Adipocyte (in vitro differentiated cells): ENCODE data around the gene PXMP2.
A peak's percentile ranks its signal among the peaks of the same experiment; 100 is the strongest.

Source experiments
- DNase-seq: peaks from one replicate; pipeline ENCODE4 v3.0.0-alpha.2; 2015; ENCODE audit warnings: low read depth
- H3K27me3 ChIP-seq: replicated peaks from 2 replicates; pipeline ENCODE4 v1.7.0; 2013; ENCODE audit warnings: mild to moderate bottlenecking, low read length, moderate library complexity; ENCODE audit not compliant: control insufficient read depth, insufficient read depth
- H3K36me3 ChIP-seq: 2 replicates; pipeline ENCODE4 v1.7.0; 2013; ENCODE audit warnings: low read length, mild to moderate bottlenecking, moderate library complexity; ENCODE audit not compliant: control insufficient read depth, insufficient read depth, severe bottlenecking
- H3K4me1 ChIP-seq: 2 replicates; pipeline ENCODE4 v1.7.0; 2013; ENCODE audit warnings: mild to moderate bottlenecking, low read length, moderate library complexity; ENCODE audit not compliant: control insufficient read depth, insufficient read depth
- H3K4me3 ChIP-seq: 2 replicates; pipeline ENCODE4 v1.7.0; 2013; ENCODE audit warnings: mild to moderate bottlenecking, low read length, moderate library complexity
- H3K9ac ChIP-seq: 2 replicates; pipeline ENCODE4 v1.7.0; 2013; ENCODE audit warnings: mild to moderate bottlenecking, low read length, moderate library complexity
- H3K9me3 ChIP-seq: 2 replicates; pipeline ENCODE4 v1.7.0; 2013; ENCODE audit warnings: mild to moderate bottlenecking, low read length, moderate library complexity; ENCODE audit not compliant: control insufficient read depth

The PXMP2 gene

GRCh38 chr12:132718644-132719043 is 31.3 kb downstream of the PXMP2 start:
- Histone ChIP-seq H3K4me3 (no peak overlapping the region), H3K9ac (no peak overlapping the region), H3K4me1 (no peaks in the 10 kb centered on the region), H3K9me3 (no peaks in the 10 kb centered on the region), H3K27me3 (no peaks in the 10 kb centered on the region), H3K36me3 (peaks cover 61% of the 10 kb centered on the region)
- DNase-seq: no peak

GRCh38 chr12:132719141-132719953 is 32.0 kb downstream of the PXMP2 start:
- peaks cover 68% of the 10 kb centered on the region for H3K36me3 ChIP-seq
- H3K9me3 ChIP-seq: no peaks in the 10 kb centered on the region
- DNase-seq: no peak
- no peak overlapping the region for H3K9ac ChIP-seq
- no peak overlapping the region for H3K4me3 ChIP-seq
- no peaks in the 10 kb centered on the region for H3K4me1 ChIP-seq
- no peaks in the 10 kb centered on the region for H3K27me3 ChIP-seq

GRCh38 chr12:132719954-132720324 is 32.6 kb downstream of the PXMP2 start:
- Histone ChIP-seq H3K4me1 (no peaks in the 10 kb centered on the region), H3K9ac (no peak overlapping the region), H3K9me3 (no peaks in the 10 kb centered on the region), H3K36me3 (peaks cover 68% of the 10 kb centered on the region), H3K4me3 (no peak overlapping the region), H3K27me3 (no peaks in the 10 kb centered on the region)
- no peak for DNase-seq

DNA sequence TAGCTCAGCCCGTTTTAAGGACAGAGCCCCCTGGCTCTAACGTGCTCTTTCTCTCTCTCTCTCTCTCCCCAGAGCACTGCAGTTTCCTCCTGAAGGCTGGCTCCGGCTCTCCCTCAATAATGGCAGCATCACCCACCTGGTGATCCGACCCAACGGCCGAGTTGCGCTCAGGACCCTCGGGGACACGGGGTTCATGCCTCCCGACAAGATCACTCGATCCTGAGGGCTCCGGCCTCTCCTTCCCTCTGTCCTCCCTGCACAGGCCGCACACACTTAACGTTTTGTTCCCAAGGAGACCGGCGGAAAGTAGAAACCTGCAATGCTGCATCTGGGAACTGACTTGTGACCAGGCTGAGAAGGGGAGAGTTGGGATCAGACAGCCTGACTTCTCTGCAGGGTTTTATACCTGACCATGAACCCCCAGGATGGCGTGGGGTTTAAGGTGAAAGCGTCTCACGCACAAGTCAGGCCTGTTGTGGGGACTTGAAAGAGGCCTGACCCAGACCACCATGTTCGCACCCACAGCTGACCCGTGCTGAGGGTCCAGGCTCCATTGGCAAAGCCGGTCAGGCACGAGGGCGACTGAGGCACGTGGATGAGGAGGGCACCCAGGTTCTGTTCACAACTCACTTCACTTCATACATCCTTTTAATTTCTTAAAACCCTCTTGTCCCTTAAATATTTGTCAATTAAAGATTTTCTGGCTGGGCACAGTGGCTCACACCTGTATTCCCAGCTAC is 33.4 kb downstream of the PXMP2 start:
- no peak overlapping the region for H3K9ac ChIP-seq
- no peaks in the 10 kb centered on the region for H3K27me3 ChIP-seq
- H3K4me1 ChIP-seq: no peaks in the 10 kb centered on the region
- H3K36me3 ChIP-seq: peaks cover 74% of the 10 kb centered on the region
- DNase-seq: no peak
- H3K4me3 ChIP-seq: no peak overlapping the region
- no peaks in the 10 kb centered on the region for H3K9me3 ChIP-seq

- no peak for DNase-seq
- no peaks in the 10 kb centered on the region for H3K27me3 ChIP-seq
- H3K4me3 ChIP-seq: no peak overlapping the region
- H3K9me3 ChIP-seq: no peaks in the 10 kb centered on the region
- no peaks in the 10 kb centered on the region for H3K4me1 ChIP-seq
- H3K9ac ChIP-seq: no peak overlapping the region
- H3K36me3 ChIP-seq: peaks cover 84% of the 10 kb centered on the region
Observed at GRCh38 chr12:132723015-132723763, 35.8 kb downstream of the PXMP2 start.

GRCh38 chr12:132723764-132724140 is 36.4 kb downstream of the PXMP2 start:
- no peaks in the 10 kb centered on the region for H3K4me1 ChIP-seq
- H3K9me3 ChIP-seq: no peaks in the 10 kb centered on the region
- no peak overlapping the region for H3K9ac ChIP-seq
- H3K27me3 ChIP-seq: no peaks in the 10 kb centered on the region
- no peak overlapping the region for H3K4me3 ChIP-seq
- DNase-seq: peak; percentile 5
- H3K36me3 ChIP-seq: peaks cover 87% of the 10 kb centered on the region

DNA sequence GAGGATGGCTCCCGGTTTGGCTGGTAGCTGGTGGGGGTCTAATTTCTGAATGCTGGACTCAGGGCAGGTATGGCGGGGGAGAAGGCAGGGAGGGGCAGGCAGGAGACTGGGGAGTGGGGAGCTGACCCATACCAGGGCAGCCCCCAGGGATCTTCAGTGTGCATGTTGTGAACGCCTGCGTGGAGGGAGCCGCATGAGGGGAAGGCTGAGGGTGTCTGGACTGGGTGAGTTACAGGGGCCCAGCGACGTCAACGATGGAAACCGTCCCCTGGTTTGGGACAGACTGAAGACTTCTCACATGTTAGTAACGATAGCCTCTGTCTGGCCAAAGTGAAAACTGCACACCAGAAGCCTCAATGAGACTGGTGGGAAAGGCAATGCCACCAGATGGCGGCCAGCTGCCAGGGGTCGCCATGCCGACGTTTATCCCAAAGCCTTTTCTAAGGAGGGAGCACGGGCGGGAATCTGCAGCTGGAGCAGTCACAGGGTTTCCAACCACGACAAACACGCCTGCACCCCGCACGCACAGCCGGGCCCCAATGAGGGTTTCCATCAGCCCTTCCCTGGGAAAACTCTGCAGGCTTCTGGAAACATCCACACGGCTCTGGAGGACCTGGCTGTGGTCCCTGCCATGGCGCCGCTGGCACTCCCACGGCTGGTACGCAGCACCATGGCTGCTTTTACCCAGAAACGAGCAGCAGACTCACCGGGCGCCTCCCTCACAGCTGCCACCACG is 37.3 kb downstream of the PXMP2 start:
- no peaks in the 10 kb centered on the region for H3K27me3 ChIP-seq
- no peaks in the 10 kb centered on the region for H3K9me3 ChIP-seq
- no peak overlapping the region for H3K4me3 ChIP-seq
- no peaks in the 10 kb centered on the region for H3K4me1 ChIP-seq
- H3K36me3 ChIP-seq: peaks cover 82% of the 10 kb centered on the region
- H3K9ac ChIP-seq: no peak overlapping the region
- no peak for DNase-seq

GRCh38 chr12:132726386-132726785 is 39.0 kb downstream of the PXMP2 start:
- H3K36me3 ChIP-seq: peaks cover 84% of the 10 kb centered on the region
- no peak for DNase-seq
- no peaks in the 10 kb centered on the region for H3K4me1 ChIP-seq
- no peak overlapping the region for H3K9ac ChIP-seq
- no peaks in the 10 kb centered on the region for H3K27me3 ChIP-seq
- no peaks in the 10 kb centered on the region for H3K9me3 ChIP-seq
- H3K4me3 ChIP-seq: no peak overlapping the region

DNA sequence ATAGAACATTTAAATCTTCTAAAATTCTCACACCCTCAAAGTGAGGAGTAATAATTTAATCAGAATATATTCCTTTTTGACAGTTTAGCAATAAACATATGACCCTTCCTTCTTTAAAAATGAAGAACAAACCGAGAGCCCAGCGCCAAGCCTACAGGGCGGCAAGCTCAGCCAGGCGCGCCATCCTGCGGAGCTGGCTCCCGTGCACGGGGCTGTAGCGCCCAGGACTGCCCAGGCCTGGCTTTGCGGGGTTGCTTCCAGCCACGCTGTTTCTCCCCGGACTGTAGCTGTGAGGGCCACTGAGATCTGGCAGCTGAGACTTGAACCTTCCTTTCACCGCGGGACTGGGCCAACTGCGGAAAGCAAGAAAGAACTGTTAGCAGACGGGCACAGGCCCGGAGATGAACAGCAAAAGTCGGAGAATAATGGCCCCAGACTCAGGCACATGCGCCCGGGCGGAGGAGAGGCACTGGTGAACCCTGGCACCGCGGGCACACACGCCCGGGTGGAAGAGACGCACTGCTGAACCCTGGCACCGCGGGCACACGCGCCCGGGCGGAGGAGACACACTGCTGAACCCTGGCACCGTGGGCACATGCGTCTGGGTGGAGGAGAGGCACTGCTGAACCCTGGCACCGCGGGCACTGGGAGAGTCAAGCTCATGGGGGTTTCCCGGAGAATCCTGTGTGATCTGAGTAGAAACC is 39.9 kb downstream of the PXMP2 start:
- no peaks in the 10 kb centered on the region for H3K27me3 ChIP-seq
- no peak overlapping the region for H3K4me3 ChIP-seq
- H3K9ac ChIP-seq: no peak overlapping the region
- peaks cover 90% of the 10 kb centered on the region for H3K36me3 ChIP-seq
- H3K4me1 ChIP-seq: no peaks in the 10 kb centered on the region
- no peak for DNase-seq
- no peaks in the 10 kb centered on the region for H3K9me3 ChIP-seq

- DNase-seq: no peak
- Histone ChIP-seq H3K9ac (no peak overlapping the region), H3K36me3 (peaks cover 92% of the 10 kb centered on the region), H3K27me3 (no peaks in the 10 kb centered on the region), H3K9me3 (no peaks in the 10 kb centered on the region), H3K4me3 (no peak overlapping the region), H3K4me1 (no peaks in the 10 kb centered on the region)
Observed at GRCh38 chr12:132728502-132728901, 41.1 kb downstream of the PXMP2 start.
